ENCODE results near the gene FOXK2.

DNA sequence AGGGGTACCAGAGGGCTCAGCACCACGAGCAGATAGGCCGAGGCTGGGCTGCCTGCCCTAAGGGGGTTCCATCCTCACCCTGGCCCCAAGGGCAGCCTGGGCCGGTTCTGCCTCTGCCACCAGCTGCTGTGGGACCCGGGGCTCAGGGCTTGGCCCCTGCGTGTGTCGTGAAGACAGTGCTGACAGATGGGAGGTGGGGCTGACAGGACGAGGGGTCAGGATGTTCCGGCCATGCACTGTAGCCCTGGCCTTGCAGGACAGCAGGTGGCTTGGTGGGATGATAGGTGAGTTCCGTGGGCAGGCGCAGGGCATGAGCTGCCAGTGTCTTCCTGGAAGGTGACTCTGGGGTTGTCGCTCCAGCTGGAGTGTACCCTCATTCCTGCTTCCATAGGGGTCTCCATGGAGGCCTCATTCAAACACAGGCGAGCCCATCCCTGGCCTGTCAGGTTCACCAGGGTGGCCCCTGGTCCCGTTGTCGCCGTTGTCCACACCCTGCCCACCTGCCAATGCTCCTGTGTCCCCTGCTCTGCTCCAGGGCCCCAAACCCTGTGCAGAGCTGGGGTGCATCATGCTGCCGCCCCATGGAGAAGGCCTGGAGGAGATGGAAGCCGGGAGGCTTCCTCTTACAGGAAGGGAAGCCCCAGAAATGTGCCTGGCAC, 71.5 kb downstream of the FOXK2 start:
- TF ChIP-seq, protein P1, sequence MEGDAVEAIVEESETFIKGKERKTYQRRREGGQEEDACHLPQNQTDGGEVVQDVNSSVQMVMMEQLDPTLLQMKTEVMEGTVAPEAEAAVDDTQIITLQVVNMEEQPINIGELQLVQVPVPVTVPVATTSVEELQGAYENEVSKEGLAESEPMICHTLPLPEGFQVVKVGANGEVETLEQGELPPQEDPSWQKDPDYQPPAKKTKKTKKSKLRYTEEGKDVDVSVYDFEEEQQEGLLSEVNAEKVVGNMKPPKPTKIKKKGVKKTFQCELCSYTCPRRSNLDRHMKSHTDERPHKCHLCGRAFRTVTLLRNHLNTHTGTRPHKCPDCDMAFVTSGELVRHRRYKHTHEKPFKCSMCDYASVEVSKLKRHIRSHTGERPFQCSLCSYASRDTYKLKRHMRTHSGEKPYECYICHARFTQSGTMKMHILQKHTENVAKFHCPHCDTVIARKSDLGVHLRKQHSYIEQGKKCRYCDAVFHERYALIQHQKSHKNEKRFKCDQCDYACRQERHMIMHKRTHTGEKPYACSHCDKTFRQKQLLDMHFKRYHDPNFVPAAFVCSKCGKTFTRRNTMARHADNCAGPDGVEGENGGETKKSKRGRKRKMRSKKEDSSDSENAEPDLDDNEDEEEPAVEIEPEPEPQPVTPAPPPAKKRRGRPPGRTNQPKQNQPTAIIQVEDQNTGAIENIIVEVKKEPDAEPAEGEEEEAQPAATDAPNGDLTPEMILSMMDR (IDR thresholded peaks at IDR 0.05) = no peak
- no peak for TF ChIP-seq POLR2A (IDR thresholded peaks at IDR 0.05)

All from uterus (tissue), 2 donors.